Measurements from ENCODE around the gene PAPOLB. TPM values are rescaled to one million over a fixed set of nuclear protein-coding genes. Genes with fewer than 3 reads are reported as not detected.

Gene PAPOLB
- total RNA-seq, 1 experiment from 2014 or later, result 0.31 TPM

- H3K4me3 Mint-ChIP-seq, result no peak overlapping the region
- H3K36me3 Mint-ChIP-seq, result peaks cover 7% of the 10 kb centered on the region; the same call in 1 of the 2 replicates
- DNase-seq (ENCODE audit: low spot score), result no peak
- TF ChIP-seq STAT6 (CRISPR knock-in tag; conservative IDR thresholded peaks at IDR 0.05; ENCODE audit: low read depth) (no peak), MAX (CRISPR knock-in tag; IDR thresholded peaks at IDR 0.05) (no peak), FOXK1 (CRISPR knock-in tag; IDR thresholded peaks at IDR 0.05) (no peak), FOXP4 (CRISPR knock-in tag; IDR thresholded peaks at IDR 0.05) (no peak), GTF2I (CRISPR knock-in tag; conservative IDR thresholded peaks at IDR 0.05) (no peak), NR2C2 (CRISPR knock-in tag; IDR thresholded peaks at IDR 0.05) (no peak), TEAD4 (CRISPR knock-in tag; IDR thresholded peaks at IDR 0.05) (no peak), ELF4 (CRISPR knock-in tag; IDR thresholded peaks at IDR 0.05; ENCODE audit: low read depth) (no peak), ZNF423 (CRISPR knock-in tag; IDR thresholded peaks at IDR 0.05) (no peak), IRF1 (CRISPR knock-in tag; IDR thresholded peaks at IDR 0.05) (no peak), NR3C1 (CRISPR knock-in tag; conservative IDR thresholded peaks at IDR 0.05; ENCODE audit: low read depth) (no peak), MXD4 (CRISPR knock-in tag; IDR thresholded peaks at IDR 0.05; ENCODE audit: borderline replicate concordance) (no peak), ZNF512 (CRISPR knock-in tag; IDR thresholded peaks at IDR 0.05; ENCODE audit: borderline replicate concordance) (no peak), HMGA2 (CRISPR knock-in tag; IDR thresholded peaks at IDR 0.05) (no peak)
- no peak for ATAC-seq
- H3K9me3 Mint-ChIP-seq, result no peaks in the 10 kb centered on the region
- CTCF ChIA-PET, result interaction anchor here (0.6 kb wide), 1 partner anchor 265 kb away, joined by 4 read pairs; no protein-coding TSS in a partner anchor
- peaks cover 9% of the 10 kb centered on the region for H3K4me1 Mint-ChIP-seq
- POLR2A ChIA-PET, result no interaction called here
- no peak overlapping the region for H3K27ac Mint-ChIP-seq
- H3K27me3 Mint-ChIP-seq (ENCODE audit: low read depth), result peaks cover 12% of the 10 kb centered on the region; the same call in 1 of the 2 replicates
Measured at GRCh38 chr7:4878336-4879335, 16.8 kb upstream of the PAPOLB start.

- ATAC-seq (no peak), DNase-seq (ENCODE audit: low spot score) (no peak)
- H3K9me3 Mint-ChIP-seq, result no peaks in the 10 kb centered on the region
- H3K4me3 Mint-ChIP-seq, result no peak overlapping the region
- peaks cover 7% of the 10 kb centered on the region; the same call in 1 of the 2 replicates for H3K36me3 Mint-ChIP-seq
- H3K27ac Mint-ChIP-seq, result no peak overlapping the region
- ChIA-PET CTCF (interaction anchor here (1.1 kb wide), 1 partner anchor 25 kb away, joined by 3 read pairs; no protein-coding TSS in a partner anchor), POLR2A (no interaction called here)
- TF ChIP-seq ERG (CRISPR knock-in tag; IDR thresholded peaks at IDR 0.05), result no peak
- H3K4me1 Mint-ChIP-seq, result peaks cover 10% of the 10 kb centered on the region
- peaks cover 2% of the 10 kb centered on the region; the same call in 1 of the 2 replicates for H3K27me3 Mint-ChIP-seq (ENCODE audit: low read depth)
Measured at GRCh38 chr7:4876586-4876985, 14.8 kb upstream of the PAPOLB start.
